AG04449 (cell line): ENCODE results near the gene ARHGEF18.
"Not testable (repeated sequence)": the region's sequence is repeated elsewhere in the genome, so short reads cannot be mapped to it uniquely, and the experiment has no call there.

Source experiments
- CTCF ChIA-PET: fragments of 350-600 bp; formaldehyde crosslinking; extraction: SDS; loops from one replicate; lab custom pipeline; 2021; ENCODE audit warnings: antibody characterized with exemption; lab: Yijun Ruan, JAX
- POLR2A ChIA-PET: fragments of 400-600, 350-600 bp; formaldehyde crosslinking; extraction: SDS; loops from one replicate; lab custom pipeline; 2020; ENCODE audit warnings: antibody characterized with exemption, inconsistent platforms; lab: Yijun Ruan, JAX
- DNase-seq: peaks from one replicate; pipeline ENCODE4 v3.0.0-alpha.2; 2010; ENCODE audit warnings: low read depth, low spot score
- H3K4me3 ChIP-seq: 2 replicates; pipeline ENCODE4 v1.5.1; 2011; ENCODE audit warnings: low read depth, mild to moderate bottlenecking, control low read depth, low read length
- CTCF ChIP-seq: IDR thresholded peaks from one replicate; pipeline ENCODE4 v1.5.1; 2011; ENCODE audit warnings: mild to moderate bottlenecking, moderate library complexity, low read length, control low read depth, inconsistent platforms; ENCODE audit not compliant: insufficient read depth; ENCODE audit errors: missing control alignments

Gene ARHGEF18

DNA sequence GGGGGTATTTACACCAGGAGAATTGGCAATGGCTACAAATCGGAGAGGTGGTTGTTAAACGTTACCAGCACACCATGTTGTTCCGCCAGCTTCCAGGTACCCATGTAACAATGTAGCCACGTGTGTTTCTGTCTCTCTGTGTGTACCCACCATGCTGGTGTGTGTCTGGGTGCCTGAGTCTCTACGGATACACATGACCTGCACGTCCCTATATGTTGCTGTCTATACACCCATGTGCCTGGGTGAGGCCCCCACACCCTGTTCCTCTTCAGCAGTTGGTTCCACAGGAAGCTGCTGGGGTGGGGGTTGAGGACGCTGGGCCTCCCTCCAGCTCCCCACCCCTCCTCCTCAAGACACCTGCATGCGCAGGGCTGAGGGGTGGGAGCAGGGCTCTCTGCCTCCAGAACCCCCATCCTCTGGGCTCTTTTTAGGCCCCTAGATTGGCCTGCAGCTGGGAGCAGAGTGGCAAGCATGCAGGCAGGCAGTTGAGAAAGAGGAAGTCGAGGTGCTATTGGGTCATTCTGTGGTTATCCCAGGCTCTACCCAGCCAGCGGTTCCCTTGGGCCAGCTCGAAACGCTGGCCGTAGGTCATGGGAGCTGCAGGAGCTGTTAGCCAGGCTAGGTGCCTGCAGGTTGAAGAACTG lies at the start of gene ARHGEF18:
ARHGEF18 (plus strand) TSS at position 351 of the 644 bp plus-strand sequence. CDS start 13,954 bp downstream, outside the sequence.
- ChIA-PET POLR2A (no interaction called here), CTCF (interaction anchor here (1.4 to 1.5 kb wide), 2 partner anchors 11 to 247 kb away, joined by 3 to 7 read pairs; no protein-coding TSS in a partner anchor)
- no peak for DNase-seq
- TF ChIP-seq CTCF = no peak
- no peak within 1 kb of the TSS for H3K4me3 ChIP-seq

- ChIA-PET CTCF (interaction anchor here (0.7 to 0.8 kb wide), 2 partner anchors 40 to 379 kb away, joined by 3 read pairs; no protein-coding TSS in a partner anchor), POLR2A (no interaction called here)
- H3K4me3 ChIP-seq = no peak overlapping the region
- DNase-seq = no peak
- TF ChIP-seq CTCF = no peak
These were observed 47.2 kb upstream of the ARHGEF18 start for GRCh38 chr19:7301525-7301924.

DNA sequence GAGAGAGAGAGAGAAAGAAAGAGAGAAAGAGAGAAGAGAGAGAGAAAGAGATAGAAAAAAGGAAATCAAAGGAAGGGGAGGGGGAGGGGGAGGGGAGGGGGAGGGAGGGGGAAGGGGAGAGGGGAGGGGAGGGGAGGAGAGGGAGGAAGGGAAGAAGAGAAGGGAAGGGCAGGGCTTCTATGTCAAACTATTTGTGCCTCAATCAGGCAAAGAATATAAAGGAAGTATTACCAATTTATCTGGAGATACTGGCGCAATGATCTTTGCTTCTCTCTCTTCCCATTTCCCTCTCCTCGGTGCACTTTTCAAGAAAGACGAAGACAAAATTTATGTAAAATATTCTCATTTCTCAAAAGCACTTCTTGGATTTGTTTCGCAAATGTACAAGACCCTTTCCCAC lies 45.3 kb upstream of the ARHGEF18 start:
- H3K4me3 ChIP-seq = no peak overlapping the region
- TF ChIP-seq CTCF = no peak
- ChIA-PET POLR2A (no interaction called here), CTCF (no interaction called here)
- no peak for DNase-seq

DNA sequence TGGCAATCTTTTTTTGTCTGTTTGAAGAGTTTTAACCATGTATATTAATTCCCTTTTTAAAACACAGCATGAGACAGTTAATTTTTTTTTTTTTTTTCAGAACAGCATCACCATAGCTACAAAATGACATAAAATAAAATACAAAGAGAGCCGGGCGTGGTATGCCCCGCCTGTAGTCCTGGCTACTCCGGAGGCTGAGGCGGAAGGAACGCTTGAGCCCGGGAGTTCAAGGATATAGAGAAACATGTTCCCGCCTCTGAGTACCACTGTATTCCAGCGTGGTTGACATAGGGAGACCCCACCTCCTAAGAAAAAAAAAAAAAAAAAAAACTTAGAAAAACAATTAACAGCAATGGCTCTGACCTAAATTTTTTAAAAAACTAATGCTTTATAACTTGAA lies 44.5 kb upstream of the ARHGEF18 start:
- H3K4me3 ChIP-seq = no peak overlapping the region
- DNase-seq = no peak
- ChIA-PET CTCF (interaction anchor here (0.9 kb wide), 1 partner anchor 50 kb away, joined by 3 read pairs; no protein-coding TSS in a partner anchor), POLR2A (no interaction called here)
- TF ChIP-seq CTCF = no peak

GRCh38 chr19:7307590-7308218 lies 41.0 kb upstream of the ARHGEF18 start:
- ChIA-PET CTCF (interaction anchor here (1.0 to 1.2 kb wide), 2 partner anchors 35 to 47 kb away, joined by 3 to 4 read pairs; no protein-coding TSS in a partner anchor), POLR2A (no interaction called here)
- no peak for DNase-seq
- TF ChIP-seq CTCF = no peak
- H3K4me3 ChIP-seq = no peak overlapping the region

DNA sequence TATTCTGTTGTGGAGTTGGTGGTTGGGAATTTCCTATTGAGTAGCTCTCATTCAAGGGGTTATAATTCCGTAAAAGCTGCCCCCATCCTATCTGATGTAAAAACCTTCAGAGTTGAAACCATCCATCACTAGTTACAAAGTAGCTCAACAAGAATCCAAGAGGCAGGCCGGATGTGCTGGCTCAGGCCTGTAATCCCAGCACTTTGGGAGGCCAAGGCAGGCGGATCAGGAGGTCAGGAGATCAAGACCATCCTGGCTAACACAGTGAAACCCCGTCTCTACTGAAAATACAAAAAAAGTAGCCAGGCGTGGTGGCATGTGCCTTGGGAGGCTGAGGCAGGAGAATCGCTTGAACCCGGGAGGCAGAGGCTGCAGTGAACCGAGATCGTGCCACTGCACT lies 40.4 kb upstream of the ARHGEF18 start:
- CTCF ChIA-PET = interaction anchor here (1.0 to 1.2 kb wide), 2 partner anchors 36 to 46 kb away, joined by 3 to 4 read pairs; no protein-coding TSS in a partner anchor

More for the DNA sequence above, 40.4 kb upstream of the ARHGEF18 start:
- H3K4me3 ChIP-seq, POLR2A ChIA-PET, DNase-seq: not testable (repeated sequence)
